ENCODE results near the gene FUT2.

The FUT2 gene

DNA sequence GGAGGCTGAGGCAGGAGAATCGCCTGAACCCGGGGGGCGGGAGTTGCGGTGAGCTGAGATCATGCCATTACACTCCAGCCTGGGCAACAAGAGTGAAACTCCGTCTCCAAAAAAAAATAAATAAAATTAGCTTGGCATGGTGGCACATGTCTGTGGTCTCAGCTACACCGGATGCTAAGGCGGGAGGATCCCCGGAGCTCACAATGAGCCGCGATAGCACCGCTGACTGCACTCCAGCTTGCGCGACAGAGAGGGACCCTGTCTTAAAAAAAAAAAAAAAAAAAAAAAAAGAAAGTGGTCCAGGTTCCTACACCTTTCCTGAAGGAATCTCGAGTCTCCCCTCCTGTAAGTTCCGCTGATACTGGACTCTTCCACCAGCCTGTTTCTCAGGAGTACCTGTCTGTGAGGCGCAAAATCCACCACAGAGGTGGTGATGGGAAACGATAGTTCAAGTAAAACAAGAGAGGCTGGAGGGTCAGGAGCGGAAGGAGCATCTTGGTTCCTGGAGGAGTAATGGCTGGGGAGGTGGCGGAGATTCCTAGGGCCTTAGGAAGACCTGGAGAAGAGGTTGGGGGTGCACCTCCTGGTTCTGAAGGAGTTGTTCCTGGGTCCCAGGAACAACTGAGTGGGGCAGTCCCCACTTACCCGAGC, 56.2 kb downstream of the FUT2 start:
- DNase-seq (ENCODE audit: low spot score): no peak

DNA sequence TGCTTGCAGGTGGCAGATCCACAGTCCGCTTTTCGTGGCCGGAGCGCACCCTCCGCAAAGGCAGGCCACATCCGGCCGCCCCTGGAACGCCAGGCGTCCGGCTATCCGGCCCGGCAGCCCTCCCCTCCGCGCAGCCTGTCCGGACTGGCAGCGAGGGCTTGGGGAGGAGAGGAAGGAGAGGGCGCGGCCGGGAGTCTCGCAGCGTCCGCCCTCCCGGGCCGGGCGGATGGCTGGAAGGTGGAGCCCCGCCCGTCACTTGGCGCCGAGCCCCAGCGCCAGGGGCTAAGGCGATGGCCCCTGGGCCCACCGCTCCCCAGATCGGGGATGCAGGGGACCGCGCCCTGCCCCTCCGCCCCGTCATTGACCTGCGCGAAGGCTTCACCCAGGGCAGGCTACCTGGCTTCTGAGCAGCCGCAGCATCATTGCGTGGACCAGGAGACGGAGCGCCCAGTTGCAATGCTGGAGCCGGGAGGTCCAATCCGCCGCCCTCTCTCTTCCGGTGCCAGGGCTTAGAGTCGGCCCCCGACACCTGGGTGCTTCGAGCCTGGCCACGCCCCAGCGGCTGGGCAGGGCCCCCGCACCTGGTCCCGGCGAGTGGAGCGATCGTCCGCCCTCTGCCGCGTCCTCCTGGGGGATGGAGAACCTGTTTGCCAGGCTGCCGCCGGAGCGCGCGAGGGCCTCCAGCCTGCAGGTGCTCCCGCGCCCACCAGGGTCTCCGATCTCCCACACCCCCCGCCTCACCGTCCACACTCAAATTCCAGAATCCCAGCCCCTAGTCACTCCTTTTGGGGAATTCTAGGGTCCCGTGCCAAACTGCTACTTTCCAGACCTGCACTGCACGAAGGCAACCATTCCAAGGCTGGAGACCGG, 57.0 kb downstream of the FUT2 start, which contains the start of gene FUT1:
Gene FUT1 (minus strand): TSS at position 146 of the 870 bp plus-strand sequence. CDS start 1,360 bp downstream, outside the sequence.
- peak; percentile 14 for DNase-seq (ENCODE audit: low spot score)

DNA sequence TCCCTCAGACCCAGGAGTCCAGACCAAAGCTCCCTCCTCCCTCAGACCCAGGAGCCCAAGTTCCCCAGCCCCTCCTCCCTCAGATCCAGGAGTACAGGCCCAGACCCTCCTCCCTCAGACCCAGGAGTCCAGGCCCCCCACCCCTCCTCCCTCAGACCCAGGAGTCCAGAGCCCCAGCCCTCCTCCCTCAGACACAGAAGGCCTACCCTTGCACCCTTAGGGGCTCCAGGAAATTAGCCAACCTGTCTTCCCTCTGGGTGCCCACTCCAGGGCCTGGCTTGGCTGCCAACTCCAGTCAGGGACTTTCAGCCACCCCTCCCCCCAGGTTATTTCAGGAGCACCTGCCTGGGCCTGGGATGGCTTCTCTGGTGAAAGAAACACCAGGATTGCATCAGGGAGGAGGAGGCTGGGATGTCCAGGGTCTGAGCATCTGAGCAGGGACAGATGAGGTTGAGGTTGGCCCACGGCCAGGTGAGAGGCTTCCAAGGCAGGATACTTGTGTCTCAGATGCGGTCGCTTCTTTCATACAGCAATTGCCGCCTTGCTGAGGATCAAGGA, 59.4 kb downstream of the FUT2 start, which contains the start of gene FGF21:
Gene FGF21 (plus strand): TSS at position 441 of the 558 bp plus-strand sequence. CDS start 713 bp downstream, outside the sequence.
- DNase-seq (ENCODE audit: low spot score): no peak

Data from CD4-positive, alpha-beta T cell treated with Interleukin-2 at 100 ng/mL for 4 hours (primary cell).